Upper lobe of left lung (tissue), 4 donors: ENCODE results near the gene ANO2.

Experiments used
- CTCF ChIP-seq, 6 experiments: fragments of 450-650 bp in 4 of 6; fragments of 200-600 bp in 2 of 6; sonication (generic) in 2 of 6; IDR thresholded peaks; one replicate each; pipeline ENCODE4 v1.5.1; 2016 to 2019; ENCODE audit warnings: antibody characterized with exemption in 6 of 6
- POLR2A ChIP-seq, 4 donors: fragments of 450-650 bp; IDR thresholded peaks; one replicate each; pipeline ENCODE4 v1.5.1; 2016 to 2017; ENCODE audit warnings: antibody characterized with exemption in 4 of 4, mild to moderate bottlenecking in 2 of 4
- POLR2AphosphoS5 ChIP-seq, 2 donors: sonication (generic); formaldehyde crosslinking; IDR thresholded peaks; one replicate each; pipeline ENCODE4 v1.5.1; 2017; ENCODE audit warnings: antibody characterized with exemption in 2 of 2

- no peak for TF ChIP-seq CTCF (IDR thresholded peaks at IDR 0.05)
- no peak for TF ChIP-seq POLR2AphosphoS5 (IDR thresholded peaks at IDR 0.05)
- no peak for TF ChIP-seq POLR2A (IDR thresholded peaks at IDR 0.05)
Observed at GRCh38 chr12:5650829-5651461, 294.1 kb downstream of the ANO2 start.
